HCT116 (cell line): Measurements from ENCODE around the gene KCNMB2. TPM values are rescaled to one million over a fixed set of nuclear protein-coding genes. Genes with fewer than 3 reads are reported as not detected.

Experiments used
- ATAC-seq: fragments of 200-7000 bp; cut with Tn5 transposase; 2 replicates; pipeline ENCODE4 v1.9.1; 2020; ENCODE audit warnings: mild to moderate bottlenecking, moderate library complexity
- BruUV-seq: library from RNA; stranded (reverse); fragments of 400-500 nt; replicated peaks from 2 replicates; lab custom pipeline; 2021; lab: Mats Ljungman, UMichigan
- CTCF ChIA-PET: fragments of 300-600 bp; sonication (Branson Sonifier 250); formaldehyde crosslinking; loops from one replicate; lab custom pipeline; 2021; ENCODE audit warnings: antibody characterized with exemption; lab: Charles Lee
- POLR2A ChIA-PET: fragments of 300-600, 350-600 bp; sonication (Branson Sonifier 250); formaldehyde crosslinking; loops from one replicate; lab custom pipeline; 2021; ENCODE audit warnings: antibody characterized with exemption; lab: Charles Lee
- RAD21 ChIA-PET, 2 experiments: fragments of 300-600 bp; sonication (Branson Sonifier 250); formaldehyde crosslinking; loops; one replicate each; lab custom pipeline; 2023; ENCODE audit warnings: low total read pairs in 2 of 2; ENCODE audit not compliant: uncharacterized antibody in 2 of 2, unreplicated experiment in 2 of 2, low non-redundant PET in 1 of 2; lab: Charles Lee
- DNase-seq: peaks from one replicate; pipeline ENCODE4 v3.0.0-alpha.2; 2010; ENCODE audit warnings: low read depth, low spot score
- H2AFZ ChIP-seq: fragments of 200-600 bp; shearing (Covaris generic), sonication (generic); 2 replicates; pipeline ENCODE4 v1.6.1; 2017; ENCODE audit warnings: low read depth, mixed run types, mixed read lengths, antibody characterized with exemption, low read length; ENCODE audit not compliant: poor library complexity, severe bottlenecking
- H3K27ac ChIP-seq: 2 replicates; pipeline ENCODE4 v1.5.1; 2012; ENCODE audit warnings: low read depth, low read length
- H3K27me3 ChIP-seq: fragments of 200-600 bp; sonication (generic); 2 replicates; pipeline ENCODE4 v1.6.1; 2016; ENCODE audit warnings: mixed run types, low read length, mixed read lengths; ENCODE audit not compliant: insufficient read depth
- H3K36me3 ChIP-seq, 2 experiments: fragments of 200-500 bp in 1 of 2; fragments of 200-600 bp in 1 of 2; sonication (Bioruptor generic) in 1 of 2; sonication (generic) in 1 of 2; 2 replicates each; pipeline versions ENCODE4 v1.5.1 to v1.6.1; 2014 to 2016; ENCODE audit warnings: low read length in 2 of 2, inconsistent platforms in 1 of 2, mixed read lengths in 1 of 2, mixed run types in 1 of 2; ENCODE audit not compliant: insufficient read depth in 2 of 2, control insufficient read depth in 1 of 2
- H3K4me1 ChIP-seq, 2 experiments: fragments of 200-600 bp in 1 of 2; sonication (generic) in 1 of 2; 2 replicates each; pipeline versions ENCODE4 v1.5.1 to v1.6.1; 2012 to 2017; ENCODE audit warnings: low read length in 2 of 2, inconsistent platforms in 1 of 2, mild to moderate bottlenecking in 1 of 2, mixed read lengths in 1 of 2, mixed run types in 1 of 2, moderate library complexity in 1 of 2; ENCODE audit not compliant: insufficient read depth in 2 of 2, control insufficient read depth in 1 of 2
- H3K4me2 ChIP-seq: fragments of 200-600 bp; sonication (generic); 2 replicates; pipeline ENCODE4 v1.6.1; 2017; ENCODE audit warnings: mixed run types, low read length, mixed read lengths
- H3K4me3 ChIP-seq, 2 experiments: fragments of 200-600 bp in 1 of 2; sonication (generic) in 1 of 2; replicated peaks in 1 of 2; 2 replicates each; pipeline ENCODE4 v1.5.1; 2011 to 2016; ENCODE audit warnings: low read length in 2 of 2, control low read depth in 1 of 2, low read depth in 1 of 2, mild to moderate bottlenecking in 1 of 2, mixed read lengths in 1 of 2, mixed run types in 1 of 2
- H3K79me2 ChIP-seq: fragments of 200-600 bp; sonication (generic); 2 replicates; pipeline ENCODE4 v1.6.1; 2017; ENCODE audit warnings: mild to moderate bottlenecking, mixed run types, low read length, moderate library complexity, mixed read lengths; ENCODE audit not compliant: insufficient read depth
- H3K9ac ChIP-seq: fragments of 200-600 bp; sonication (generic); 2 replicates; pipeline ENCODE4 v1.6.1; 2016; ENCODE audit warnings: low read length, mixed read lengths
- H3K9me2 ChIP-seq: fragments of 200-600 bp; sonication (generic), shearing (Covaris generic); 2 replicates; pipeline ENCODE4 v1.6.1; 2017; ENCODE audit warnings: mixed run types, mild to moderate bottlenecking, moderate library complexity; ENCODE audit not compliant: insufficient read depth
- H3K9me3 ChIP-seq, 2 experiments: fragments of 200-500 bp in 1 of 2; fragments of 200-600 bp in 1 of 2; sonication (Bioruptor generic) in 1 of 2; sonication (generic) in 1 of 2; 2 replicates each; pipeline ENCODE4 v1.6.1; 2014 to 2017; ENCODE audit warnings: low read length in 2 of 2, mixed read lengths in 2 of 2, inconsistent platforms in 1 of 2, low read depth in 1 of 2, mild to moderate bottlenecking in 1 of 2, mixed run types in 1 of 2, moderate library complexity in 1 of 2; ENCODE audit not compliant: control insufficient read depth in 1 of 2, insufficient read depth in 1 of 2
- H4K20me1 ChIP-seq: fragments of 200-600 bp; sonication (generic), shearing (Covaris generic); 2 replicates; pipeline ENCODE4 v1.6.1; 2017; ENCODE audit warnings: mixed run types, mild to moderate bottlenecking, moderate library complexity; ENCODE audit not compliant: insufficient read depth
- CBX3 ChIP-seq: IDR thresholded peaks from 2 replicates; pipeline ENCODE4 v1.6.1; 2012; ENCODE audit warnings: low read depth
- CEBPB ChIP-seq: IDR thresholded peaks from 2 replicates; pipeline ENCODE4 v1.6.1; 2012; ENCODE audit warnings: low read depth
- EGR1 ChIP-seq: IDR thresholded peaks from 2 replicates; pipeline ENCODE4 v1.6.1; 2012; ENCODE audit warnings: low read depth
- ELF1 ChIP-seq: IDR thresholded peaks from 2 replicates; pipeline ENCODE4 v1.6.1; 2012; ENCODE audit warnings: low read depth, borderline replicate concordance
- EZH2 ChIP-seq: fragments of 200-600 bp; sonication (generic); IDR thresholded peaks from 2 replicates; pipeline ENCODE4 v1.6.1; 2017; ENCODE audit warnings: antibody characterized with exemption, mixed run types
- EZH2phosphoT487 ChIP-seq: fragments of 200-600 bp; IDR thresholded peaks from 2 replicates; pipeline ENCODE4 v1.6.1; 2018; ENCODE audit warnings: antibody characterized with exemption, borderline replicate concordance
- JUND ChIP-seq: IDR thresholded peaks from 2 replicates; pipeline ENCODE4 v1.6.1; 2012
- POLR2A ChIP-seq: IDR thresholded peaks from 2 replicates; pipeline ENCODE4 v1.7.0; 2011; ENCODE audit warnings: borderline replicate concordance; ENCODE audit not compliant: insufficient read depth, insufficient read length; ENCODE audit errors: extremely low read depth
- POLR2AphosphoS5 ChIP-seq: IDR thresholded peaks from 2 replicates; pipeline ENCODE4 v1.6.1; 2011; ENCODE audit warnings: mild to moderate bottlenecking, low read depth, low read length, moderate library complexity
- RAD21 ChIP-seq: IDR thresholded peaks from 2 replicates; pipeline ENCODE4 v1.6.1; 2012; ENCODE audit warnings: low read depth, mild to moderate bottlenecking
- REST ChIP-seq: IDR thresholded peaks from 2 replicates; pipeline ENCODE4 v1.6.1; 2012; ENCODE audit warnings: low read depth
- SP1 ChIP-seq: IDR thresholded peaks from 2 replicates; pipeline ENCODE4 v1.6.1; 2012; ENCODE audit warnings: low read depth
- TCF7L2 ChIP-seq: IDR thresholded peaks from 2 replicates; pipeline ENCODE4 v1.7.0; 2011; ENCODE audit warnings: borderline replicate concordance, inconsistent platforms; ENCODE audit not compliant: insufficient read depth, insufficient read length; ENCODE audit errors: extremely low read depth
- YY1 ChIP-seq: IDR thresholded peaks from 2 replicates; pipeline ENCODE4 v1.6.1; 2011; ENCODE audit warnings: low read length, low read depth, moderate library complexity, mild to moderate bottlenecking; ENCODE audit not compliant: insufficient replicate concordance; ENCODE audit errors: extremely low read depth
- ZBTB33 ChIP-seq: IDR thresholded peaks from 2 replicates; pipeline ENCODE4 v1.6.1; 2011; ENCODE audit warnings: mild to moderate bottlenecking, low read length, moderate library complexity; ENCODE audit not compliant: insufficient replicate concordance; ENCODE audit errors: extremely low read depth
- ZNF274 ChIP-seq: fragments of 200-500 bp; sonication (Bioruptor generic); IDR thresholded peaks from 2 replicates; pipeline ENCODE4 v1.6.1; 2014; ENCODE audit warnings: mild to moderate bottlenecking, low read depth, low read length, inconsistent platforms
- intact Hi-C: fragments of 100-400 bp; cut with micrococcal nuclease; formaldehyde crosslinking; loops from 2 replicates; pipeline ENCODE4 v1.10.0; 2022
- total RNA-seq: library from RNA; stranded (reverse); gene quantifications from one replicate; pipeline ENCODE4 v1.2.1, GENCODE V29; 2021; ENCODE audit not compliant: unreplicated experiment

KCNMB2 gene
- total RNA-seq, 1 experiment from 2014 or later: not detected

- intact Hi-C loops: no loop called here
- no peak for TF ChIP-seq ZNF274
- no peak for TF ChIP-seq TCF7L2
- no peak for TF ChIP-seq CEBPB
- no peak for TF ChIP-seq REST
- no peak for TF ChIP-seq JUND
- no peak for TF ChIP-seq SP1
- no peak for TF ChIP-seq CBX3
- TF ChIP-seq YY1: no peak
- TF ChIP-seq RAD21: no peak
- TF ChIP-seq POLR2A: no peak
- no peak for TF ChIP-seq POLR2AphosphoS5
- no peak for TF ChIP-seq EGR1
- TF ChIP-seq EZH2: no peak
- TF ChIP-seq EZH2phosphoT487: no peak
- TF ChIP-seq ZBTB33: no peak
- no peak for TF ChIP-seq ELF1
- Histone ChIP-seq H3K4me2 (no peak overlapping the region), H3K27me3 (no peaks in the 10 kb centered on the region), H4K20me1 (no peaks in the 10 kb centered on the region), H2AFZ (no peak overlapping the region), H3K27ac (no peak overlapping the region), H3K9me3 (no peaks in the 10 kb centered on the region), H3K9me2 (no peaks in the 10 kb centered on the region), H3K79me2 (no peaks in the 10 kb centered on the region), H3K4me1 (no peaks in the 10 kb centered on the region), H3K9ac (no peak overlapping the region), H3K4me3 (no peak overlapping the region), H3K36me3 (no peaks in the 10 kb centered on the region)
- POLR2A ChIA-PET: no interaction called here
- CTCF ChIA-PET: no interaction called here
- no TSS peak for BruUV-seq
- no peak for ATAC-seq
- RAD21 ChIA-PET: no interaction called here
- DNase-seq: no peak
Observed at GRCh38 chr3:178732824-178733223, 196.6 kb downstream of the KCNMB2 start.
